Inflammatory macrophage (primary cell): Measurements from ENCODE around the gene EVPL.

ENCODE experiments used
- DNase-seq, 2 donors: peaks; one replicate each; pipeline ENCODE4 v3.0.0-alpha.2; 2020 to 2022

The EVPL gene

GRCh38 chr17:75959051-75959838 lies 67.9 kb downstream of the EVPL start:
- no peak for DNase-seq
